DOHH2 (cell line): ENCODE data around the gene CNN2.
A peak's percentile ranks its signal among the peaks of the same experiment; 100 is the strongest.
"Not testable (repeated sequence)": the region's sequence is repeated elsewhere in the genome, so short reads cannot be mapped to it uniquely, and the experiment has no call there.

Experiments used
- H3F3A ChIP-seq: fragments of 200-600 bp; sonication (generic), shearing (Covaris generic); 2 replicates; pipeline ENCODE4 v1.6.0; 2016; ENCODE audit warnings: antibody characterized with exemption, mild to moderate bottlenecking; ENCODE audit not compliant: control insufficient read depth, insufficient read depth
- H3K27ac ChIP-seq: fragments of 200-600 bp; sonication (generic); 2 replicates; pipeline ENCODE4 v1.5.1; 2014; ENCODE audit warnings: low read depth, mild to moderate bottlenecking, low read length, moderate library complexity
- H3K27me3 ChIP-seq: fragments of 200-600 bp; sonication (generic); 2 replicates; pipeline ENCODE4 v1.6.1; 2014; ENCODE audit warnings: mild to moderate bottlenecking, low read length, mixed read lengths; ENCODE audit not compliant: control insufficient read depth
- H3K36me3 ChIP-seq: fragments of 200-600 bp; sonication (generic); 2 replicates; pipeline ENCODE4 v1.6.1; 2014; ENCODE audit warnings: mild to moderate bottlenecking, low read length, moderate library complexity, mixed read lengths; ENCODE audit not compliant: control insufficient read depth
- H3K4me1 ChIP-seq: fragments of 200-600 bp; sonication (generic); 2 replicates; pipeline ENCODE4 v1.6.1; 2014; ENCODE audit warnings: mild to moderate bottlenecking, low read length, mixed read lengths; ENCODE audit not compliant: control insufficient read depth
- H3K4me2 ChIP-seq: fragments of 200-600 bp; sonication (generic); 2 replicates; pipeline ENCODE4 v1.6.0; 2014; ENCODE audit warnings: mild to moderate bottlenecking, low read length, moderate library complexity
- H3K4me3 ChIP-seq: fragments of 200-600 bp; sonication (generic); 2 replicates; pipeline ENCODE4 v1.5.1; 2014; ENCODE audit warnings: mild to moderate bottlenecking, low read length, mixed read lengths
- H3K79me2 ChIP-seq: fragments of 200-600 bp; sonication (generic); 2 replicates; pipeline ENCODE4 v1.6.1; 2014; ENCODE audit warnings: mild to moderate bottlenecking, low read length, mixed read lengths; ENCODE audit not compliant: control insufficient read depth
- H3K9me2 ChIP-seq: fragments of 200-600 bp; sonication (generic); replicated peaks from 2 replicates; pipeline ENCODE4 v1.6.1; 2014; ENCODE audit warnings: mild to moderate bottlenecking, low read length, mixed read lengths; ENCODE audit not compliant: control insufficient read depth
- H3K9me3 ChIP-seq: fragments of 200-600 bp; sonication (generic); 2 replicates; pipeline ENCODE4 v1.6.1; 2014; ENCODE audit warnings: antibody characterized with exemption, low read length, mixed read lengths; ENCODE audit not compliant: control insufficient read depth, insufficient read depth
- H4K20me1 ChIP-seq: fragments of 200-600 bp; sonication (generic); 2 replicates; pipeline ENCODE4 v1.6.0; 2014; ENCODE audit warnings: low read depth, mild to moderate bottlenecking, antibody characterized with exemption, low read length, moderate library complexity; ENCODE audit not compliant: control insufficient read depth, insufficient read depth
- CTCF ChIP-seq: fragments of 200-600 bp; sonication (generic); IDR thresholded peaks from one replicate; pipeline ENCODE4 v1.5.1; 2014; ENCODE audit warnings: antibody characterized with exemption, mild to moderate bottlenecking, low read depth, low read length; ENCODE audit not compliant: poor library complexity, severe bottlenecking
- EZH2phosphoT487 ChIP-seq: fragments of 200-600 bp; sonication (generic); IDR thresholded peaks from 2 replicates; pipeline ENCODE4 v1.6.1; 2017; ENCODE audit warnings: borderline replicate concordance, mild to moderate bottlenecking, antibody characterized with exemption, low read length, moderate library complexity, mixed read lengths

The CNN2 gene

GRCh38 chr19:1019616-1019961 is 6.8 kb upstream of the CNN2 start:
- Histone ChIP-seq H3K4me1 (peaks cover 59% of the 10 kb centered on the region), H3K36me3 (peaks cover 56% of the 10 kb centered on the region), H3K9me2 (no peaks in the 10 kb centered on the region), H3K27ac (peak overlapping the region; percentile 74), H3K4me2 (peak overlapping the region; percentile 99), H4K20me1 (peaks cover 40% of the 10 kb centered on the region), H3K9me3 (no peaks in the 10 kb centered on the region), H3K79me2 (peaks cover 64% of the 10 kb centered on the region), H3F3A (peaks cover 17% of the 10 kb centered on the region), H3K27me3 (no peaks in the 10 kb centered on the region), H3K4me3 (peak overlapping the region; percentile 100)
- TF ChIP-seq CTCF (no peak), EZH2phosphoT487 (no peak)

GRCh38 chr19:1019980-1020867 is 6.2 kb upstream of the CNN2 start:
- Histone ChIP-seq H3K27me3 (no peaks in the 10 kb centered on the region), H3K27ac (peak overlapping the region; percentile 74), H3K79me2 (peaks cover 57% of the 10 kb centered on the region), H3K4me2 (peak overlapping the region; percentile 99), H3K4me3 (peak overlapping the region; percentile 100), H3K36me3 (peaks cover 49% of the 10 kb centered on the region), H4K20me1 (peaks cover 40% of the 10 kb centered on the region), H3K4me1 (peaks cover 59% of the 10 kb centered on the region), H3K9me2 (no peaks in the 10 kb centered on the region), H3K9me3 (no peaks in the 10 kb centered on the region), H3F3A (peaks cover 17% of the 10 kb centered on the region)
- TF ChIP-seq EZH2phosphoT487, result no peak
- TF ChIP-seq CTCF, result no peak

- H3K36me3 ChIP-seq, result peaks cover 43% of the 10 kb centered on the region
- TF ChIP-seq EZH2phosphoT487 (no peak), CTCF (no peak)
- peaks cover 17% of the 10 kb centered on the region for H3F3A ChIP-seq
- H4K20me1 ChIP-seq, result peaks cover 37% of the 10 kb centered on the region
- H3K4me1 ChIP-seq, result peaks cover 61% of the 10 kb centered on the region
- peak within 1 kb of the TSS; percentile 100 for H3K4me3 ChIP-seq
- peak within 1 kb of the TSS; percentile 74 for H3K27ac ChIP-seq
- H3K9me3 ChIP-seq, result no peaks in the 10 kb centered on the region
- peaks cover 50% of the 10 kb centered on the region for H3K79me2 ChIP-seq
- peak within 1 kb of the TSS; percentile 99 for H3K4me2 ChIP-seq
- no peaks in the 10 kb centered on the region for H3K27me3 ChIP-seq
- no peaks in the 10 kb centered on the region for H3K9me2 ChIP-seq
Observed at GRCh38 chr19:1020868-1021425, 5.5 kb upstream of the CNN2 start, which contains the start of gene TMEM259. TMEM259 (minus strand) TSS chr19:1021123; CDS start chr19:1020996, 127 bp downstream.

- not testable (repeated sequence) for H3K27ac ChIP-seq, H3K4me2 ChIP-seq, H3K9me3 ChIP-seq, H3K9me2 ChIP-seq, H3K27me3 ChIP-seq, H3K4me3 ChIP-seq
- Histone ChIP-seq H3F3A (peaks cover 17% of the 10 kb centered on the region), H3K79me2 (peaks cover 47% of the 10 kb centered on the region), H3K36me3 (peaks cover 35% of the 10 kb centered on the region), H4K20me1 (peaks cover 17% of the 10 kb centered on the region), H3K4me1 (peaks cover 53% of the 10 kb centered on the region)
Observed at GRCh38 chr19:1023883-1024188, 2.6 kb upstream of the CNN2 start.

- not testable (repeated sequence) for H4K20me1 ChIP-seq, H3K4me3 ChIP-seq, H3K27me3 ChIP-seq, H3K27ac ChIP-seq, H3K9me3 ChIP-seq, H3K9me2 ChIP-seq, H3K4me2 ChIP-seq
- peaks cover 46% of the 10 kb centered on the region for H3K4me1 ChIP-seq
- peaks cover 47% of the 10 kb centered on the region for H3K79me2 ChIP-seq
- H3K36me3 ChIP-seq, result peaks cover 30% of the 10 kb centered on the region
- H3F3A ChIP-seq, result peaks cover 17% of the 10 kb centered on the region
Observed at GRCh38 chr19:1025080-1025479, 1.3 kb upstream of the CNN2 start.
